Measurements from ENCODE around the gene PER3. TPM values are rescaled to one million over a fixed set of nuclear protein-coding genes. Genes with fewer than 3 reads are reported as not detected.

Gene PER3
- total and polyA plus RNA-seq, 2 of the 8 experiments (the other 6 are each of a cell fraction or from before 2014, with no cell fraction given) = 8.3 to 9.3 TPM

GRCh38 chr1:7878027-7878426, 93.9 kb downstream of the PER3 start:
- DNase-seq (ENCODE audit: low read depth in 1 of 2, low spot score in 2 of 2) (no peak), FAIRE-seq (no peak)
- Histone ChIP-seq H2AK5ac (ENCODE audit: low read depth, low read length) (no peak overlapping the region), H3K27me3 (replicated peaks in 1 of 4; ENCODE audit: control insufficient read depth in 3 of 4, extremely low read depth in 1 of 4, insufficient read depth in 3 of 4, low read length in 3 of 4) (no peaks in the 10 kb centered on the region), H3K23ac (ENCODE audit: insufficient read length) (no peak overlapping the region), H3K18ac (ENCODE audit: extremely low read depth, low read length) (no peak overlapping the region), H3K27ac (ENCODE audit: low read depth, low read length) (no peak overlapping the region), H4K8ac (ENCODE audit: extremely low read depth, insufficient read depth, low read length) (no peak overlapping the region), H4K20me1 (replicated peaks in 1 of 2; ENCODE audit: control insufficient read depth in 1 of 2, insufficient read depth in 2 of 2, low read length in 2 of 2) (no peaks in the 10 kb centered on the region), H3K9me3 (ENCODE audit: insufficient read depth in 2 of 2, low read depth in 1 of 2, low read length in 1 of 2) (no peaks in the 10 kb centered on the region), H3K4me1 (replicated peaks in 1 of 4; ENCODE audit: control insufficient read depth in 3 of 4, insufficient read depth in 4 of 4, low read length in 3 of 4) (no peaks in the 10 kb centered on the region), H2BK15ac (ENCODE audit: low read length) (no peak overlapping the region), H2AFZ (ENCODE audit: low read length) (no peak overlapping the region), H4K5ac (ENCODE audit: insufficient read length, low read depth, low read length) (no peak overlapping the region), H2BK120ac (replicated peaks; ENCODE audit: low read depth, low read length) (no peak overlapping the region), H4K91ac (replicated peaks; ENCODE audit: insufficient read length, low read length) (no peak overlapping the region), H3K4me3 (ENCODE audit: extremely low read depth in 1 of 4, insufficient read depth in 2 of 4, low read depth in 3 of 4, low read length in 4 of 4) (no peak overlapping the region), H3K56ac (replicated peaks; ENCODE audit: insufficient read length, low read depth, low read length) (no peak overlapping the region), H3K9ac (replicated peaks in 1 of 4; ENCODE audit: extremely low read depth in 1 of 4, low read depth in 3 of 4, low read length in 3 of 4) (no peak overlapping the region), H3K36me3 (ENCODE audit: control insufficient read depth in 2 of 4, insufficient read depth in 4 of 4, low read length in 3 of 4) (no peaks in the 10 kb centered on the region), H3K79me1 (ENCODE audit: low read depth, low read length) (no peaks in the 10 kb centered on the region), H3K23me2 (ENCODE audit: low read depth, low read length) (no peaks in the 10 kb centered on the region), H2BK12ac (ENCODE audit: low read depth, low read length) (no peak overlapping the region), H2BK5ac (ENCODE audit: low read depth, low read length) (no peak overlapping the region), H3K79me2 (ENCODE audit: control insufficient read depth in 1 of 2, insufficient read depth in 2 of 2, low read length in 2 of 2) (no peaks in the 10 kb centered on the region), H3K4ac (replicated peaks; ENCODE audit: insufficient read length, low read depth, low read length) (no peak overlapping the region), H3K14ac (ENCODE audit: insufficient read length) (no peak overlapping the region), H2BK20ac (ENCODE audit: low read length) (no peak overlapping the region), H3K4me2 (ENCODE audit: insufficient read depth in 1 of 2, low read depth in 2 of 2, low read length in 2 of 2) (no peak overlapping the region)
- WGBS, 2 experiments (ENCODE audit: extremely low coverage in 1 of 2, insufficient coverage in 1 of 2, insufficient read length in 1 of 2, insufficient replicate concordance in 2 of 2, low coverage in 1 of 2, low lambda C conversion rate in 2 of 2, missing lambda C conversion rate in 1 of 2) = 72% methylated on average over 1 of the region's 1 CpG; no CpG with 5 or more reads in 1 of the 2 experiments
- TF ChIP-seq RAD21 (IDR thresholded peaks at IDR 0.05 in 1 of 2, conservative IDR thresholded peaks at IDR 0.05 in 1 of 2; ENCODE audit: low read depth in 2 of 2, low read length in 2 of 2) = no peak
- TF ChIP-seq RFX5 (IDR thresholded peaks at IDR 0.05; ENCODE audit: borderline replicate concordance, low read depth, low read length) = no peak
- TF ChIP-seq SUZ12 (IDR thresholded peaks at IDR 0.05; ENCODE audit: low read length) = no peak
- no peak for TF ChIP-seq TCF12 (IDR thresholded peaks at IDR 0.05; ENCODE audit: low read depth, low read length)
- no peak for TF ChIP-seq MAX (IDR thresholded peaks at IDR 0.05)
- TF ChIP-seq GTF2F1 (IDR thresholded peaks at IDR 0.05; ENCODE audit: borderline replicate concordance, low read depth, low read length) = no peak
- no peak for TF ChIP-seq CEBPB (IDR thresholded peaks at IDR 0.05; ENCODE audit: low read depth, low read length)
- no peak for TF ChIP-seq YY1 (IDR thresholded peaks at IDR 0.05; ENCODE audit: low read depth, low read length)
- no peak for TF ChIP-seq SP2 (IDR thresholded peaks at IDR 0.05; ENCODE audit: low read length)
- no peak for TF ChIP-seq SAP30 (IDR thresholded peaks at IDR 0.05; ENCODE audit: insufficient read depth, insufficient replicate concordance, low read length)
- TF ChIP-seq BCL11A (IDR thresholded peaks at IDR 0.05; ENCODE audit: low read depth in 2 of 2, low read length in 2 of 2) = no peak
- TF ChIP-seq SIX5 (IDR thresholded peaks at IDR 0.05; ENCODE audit: low read depth, low read length) = no peak
- ChIA-PET CTCF (ENCODE audit: partially characterized antibody) (interaction anchor here (0.7 to 1.3 kb wide), 2 partner anchors 8 to 10 kb away, joined by 3 to 5 read pairs; no protein-coding TSS in a partner anchor), POLR2A (ENCODE audit: partially characterized antibody) (no interaction called here)

All from H1 (cell line).